GM23248 (cell line): Measurements from ENCODE around the gene SUN2. TPM values are rescaled to one million over a fixed set of nuclear protein-coding genes. Genes with fewer than 3 reads are reported as not detected.

Source experiments
- DNase-seq: peaks from one replicate; pipeline ENCODE4 v3.0.0-alpha.2; 2015
- H2AFZ ChIP-seq: fragments of 200-600 bp; sonication (generic); 2 replicates; pipeline ENCODE4 v1.6.1; 2016; ENCODE audit warnings: antibody characterized with exemption
- H3F3A ChIP-seq: fragments of 200-600 bp; sonication (generic); 2 replicates; pipeline ENCODE4 v1.6.1; 2016; ENCODE audit warnings: mild to moderate bottlenecking, antibody characterized with exemption, mixed run types; ENCODE audit not compliant: insufficient read depth
- H3K27ac ChIP-seq: fragments of 200-600 bp; sonication (generic); 2 replicates; pipeline ENCODE4 v1.5.1; 2016; ENCODE audit warnings: mild to moderate bottlenecking
- H3K27me3 ChIP-seq: fragments of 200-600 bp; sonication (generic); replicated peaks from 2 replicates; pipeline ENCODE4 v1.6.1; 2016; ENCODE audit warnings: mild to moderate bottlenecking; ENCODE audit not compliant: insufficient read depth
- H3K36me3 ChIP-seq: fragments of 200-600 bp; sonication (generic); 2 replicates; pipeline ENCODE4 v1.6.1; 2016; ENCODE audit warnings: low read depth, mild to moderate bottlenecking
- H3K4me1 ChIP-seq: fragments of 200-600 bp; sonication (generic); 2 replicates; pipeline ENCODE4 v1.6.1; 2016; ENCODE audit warnings: mild to moderate bottlenecking; ENCODE audit not compliant: insufficient read depth
- H3K4me2 ChIP-seq: fragments of 200-600 bp; sonication (generic); one replicate; pipeline ENCODE4 v1.6.1; 2016; ENCODE audit warnings: mild to moderate bottlenecking; ENCODE audit not compliant: unreplicated experiment
- H3K4me3 ChIP-seq: fragments of 200-600 bp; sonication (generic); 2 replicates; pipeline ENCODE4 v1.5.1; 2016; ENCODE audit warnings: mild to moderate bottlenecking
- H3K79me2 ChIP-seq: fragments of 200-600 bp; sonication (generic); 2 replicates; pipeline ENCODE4 v1.6.1; 2016; ENCODE audit warnings: mild to moderate bottlenecking; ENCODE audit not compliant: insufficient read depth
- H3K9ac ChIP-seq: fragments of 200-600 bp; sonication (generic); 2 replicates; pipeline ENCODE4 v1.6.1; 2016; ENCODE audit warnings: mild to moderate bottlenecking
- H3K9me2 ChIP-seq: fragments of 200-600 bp; sonication (generic); 2 replicates; pipeline ENCODE4 v1.6.1; 2016; ENCODE audit warnings: mixed run types, mild to moderate bottlenecking, moderate library complexity; ENCODE audit not compliant: insufficient read depth
- H3K9me3 ChIP-seq: fragments of 200-600 bp; sonication (generic); one replicate; pipeline ENCODE4 v1.6.1; 2017; ENCODE audit warnings: low read depth
- H4K20me1 ChIP-seq: fragments of 200-600 bp; sonication (generic); 2 replicates; pipeline ENCODE4 v1.6.0; 2016; ENCODE audit not compliant: insufficient read depth
- EZH2 ChIP-seq: fragments of 200-600 bp; sonication (generic); IDR thresholded peaks from 2 replicates; pipeline ENCODE4 v1.6.1; 2018; ENCODE audit warnings: antibody characterized with exemption, mild to moderate bottlenecking; ENCODE audit not compliant: insufficient read depth, poor library complexity, severe bottlenecking
- EZH2phosphoT487 ChIP-seq: fragments of 200-600 bp; sonication (generic); IDR thresholded peaks from 2 replicates; pipeline ENCODE4 v1.6.1; 2018; ENCODE audit warnings: antibody characterized with exemption, moderate library complexity, mild to moderate bottlenecking, low read depth; ENCODE audit not compliant: insufficient read depth
- WGBS, 2 experiments: methylation state at CpG; one replicate each; pipeline ENCODE4 v1.1.6; 2015 to 2017; ENCODE audit warnings: low lambda C conversion rate in 2 of 2, low coverage in 1 of 2; ENCODE audit errors: missing lambda C conversion rate in 2 of 2; 5-methylcytosine and 5-hydroxymethylcytosine counted together
- in situ Hi-C: fragments of 300-500 bp; cut with MboI; formaldehyde crosslinking; loops from 2 replicates; pipeline ENCODE4 v1.15.0; 2020
- polyA plus RNA-seq: library from polyadenylated mRNA; unstranded; fragments of >200 nt; fragmentation: Nextera tagmentation; extraction: Ambion mirVana; gene quantifications from 2 replicates; pipeline ENCODE4 v1.2.1, GENCODE V29; 2016
- small RNA-seq: library from RNA; depleted of rRNA; stranded (forward); fragments of <200 nt; gene quantifications from one replicate; pipeline ENCODE3, GENCODE V24; 2014; ENCODE audit warnings: low read depth, low replicate concordance
- total RNA-seq: library from RNA; depleted of rRNA; stranded (reverse); fragments of >200 nt; shearing (Covaris generic); gene quantifications from 2 replicates; pipeline ENCODE4 v1.2.3, GENCODE V29; 2014; rRNA removed

The SUN2 gene
- total and polyA plus RNA-seq, 2 experiments from 2014 or later, result 47.9 to 146 TPM

- in situ Hi-C loops, result no loop called here
Measured at GRCh38 chr22:38694049-38694448, 61.7 kb downstream of the SUN2 start.

GRCh38 chr22:38689651-38690050 is 66.1 kb downstream of the SUN2 start:
- Histone ChIP-seq H3K9me2 (no peaks in the 10 kb centered on the region), H4K20me1 (no peaks in the 10 kb centered on the region), H3K36me3 (peaks cover 56% of the 10 kb centered on the region), H3K4me3 (no peak overlapping the region), H3K4me2 (no peak overlapping the region), H3K9ac (no peak overlapping the region), H3F3A (0 out of 2 replicates have a peak, but pooled peaks cover 12% of the 10 kb centered on the region), H3K9me3 (no peaks in the 10 kb centered on the region), H3K27ac (no peak overlapping the region), H3K27me3 (no peaks in the 10 kb centered on the region), H3K4me1 (no peaks in the 10 kb centered on the region), H2AFZ (no peak overlapping the region), H3K79me2 (peaks cover 77% of the 10 kb centered on the region)
- in situ Hi-C loops, result no loop called here
- no peak for TF ChIP-seq EZH2
- no peak for TF ChIP-seq EZH2phosphoT487
- 48 to 57% methylated on average over 1 of the region's 1 CpG for WGBS, 2 experiments
- no peak for DNase-seq

More at GRCh38 chr22:38694049-38694448, 61.7 kb downstream of the SUN2 start:
- Histone ChIP-seq H3K9me3 (no peaks in the 10 kb centered on the region), H3K4me2 (no peak overlapping the region), H3K27me3 (no peaks in the 10 kb centered on the region), H3K79me2 (peaks cover 96% of the 10 kb centered on the region), H3F3A (peaks cover 36% of the 10 kb centered on the region), H2AFZ (no peak overlapping the region), H3K9me2 (no peaks in the 10 kb centered on the region), H4K20me1 (no peaks in the 10 kb centered on the region), H3K27ac (no peak overlapping the region), H3K36me3 (peaks cover 20% of the 10 kb centered on the region; the same call in 1 of the 2 replicates), H3K4me1 (peaks cover 36% of the 10 kb centered on the region), H3K4me3 (no peak overlapping the region), H3K9ac (no peak overlapping the region)
- TF ChIP-seq EZH2phosphoT487 (no peak), EZH2 (no peak)
- WGBS, 2 experiments, result 82 to 85% methylated on average over 2 of the region's 2 CpGs
- DNase-seq, result peak; percentile 4

GRCh38 chr22:38685761-38686160 is 70.0 kb downstream of the SUN2 start:
- H3K36me3 ChIP-seq, result peaks cover 49% of the 10 kb centered on the region
- peaks cover 4% of the 10 kb centered on the region; the same call in 1 of the 2 replicates for H3K4me1 ChIP-seq
- TF ChIP-seq EZH2 (no peak), EZH2phosphoT487 (no peak)
- H3K27me3 ChIP-seq, result no peaks in the 10 kb centered on the region
- in situ Hi-C loops, result no loop called here
- no peak overlapping the region for H2AFZ ChIP-seq
- no peak overlapping the region for H3K9ac ChIP-seq
- no peaks in the 10 kb centered on the region for H4K20me1 ChIP-seq
- 100% methylated on average over 1 of the region's 1 CpG for WGBS, 2 experiments
- peaks cover 18% of the 10 kb centered on the region; the same call in 1 of the 2 replicates for H3F3A ChIP-seq
- no peaks in the 10 kb centered on the region for H3K9me3 ChIP-seq
- peaks cover 65% of the 10 kb centered on the region for H3K79me2 ChIP-seq
- H3K4me2 ChIP-seq, result no peak overlapping the region
- H3K4me3 ChIP-seq, result no peak overlapping the region
- H3K27ac ChIP-seq, result no peak overlapping the region
- no peaks in the 10 kb centered on the region for H3K9me2 ChIP-seq
- no peak for DNase-seq

GRCh38 chr22:38684895-38685294 is 70.9 kb downstream of the SUN2 start:
- no peak for TF ChIP-seq EZH2phosphoT487
- TF ChIP-seq EZH2, result no peak
- Histone ChIP-seq H2AFZ (no peak overlapping the region), H3K36me3 (peaks cover 44% of the 10 kb centered on the region), H3K4me3 (no peak overlapping the region), H3K79me2 (peaks cover 61% of the 10 kb centered on the region), H3K9me3 (no peaks in the 10 kb centered on the region), H3K9me2 (no peaks in the 10 kb centered on the region), H3K27ac (no peak overlapping the region), H3K9ac (no peak overlapping the region), H4K20me1 (no peaks in the 10 kb centered on the region), H3K27me3 (no peaks in the 10 kb centered on the region), H3K4me2 (no peak overlapping the region), H3F3A (peaks cover 15% of the 10 kb centered on the region; the same call in 1 of the 2 replicates), H3K4me1 (peaks cover 4% of the 10 kb centered on the region; the same call in 1 of the 2 replicates)
- DNase-seq, result no peak
- WGBS, 2 experiments, result 89 to 95% methylated on average over 9 of the region's 9 CpGs
- in situ Hi-C loops, result no loop called here

Small RNA genes lying within 50 kb of the gene (small RNA-seq; reads per million reads assigned to genes)
- not detected for gene AL021707.8

Other genes with a start within 250 kb of the SUN2 start
- gene DDX17, start 249.7 kb downstream of the SUN2 start, total RNA-seq, result 312 and 370 TPM in 2 replicates
- 28.5 and 30.1 TPM in 2 replicates for gene DDX17, start 249.7 kb downstream of the SUN2 start, polyA plus RNA-seq
- gene DMC1, start 185.8 kb downstream of the SUN2 start, total RNA-seq, result 3.7 and 11.8 TPM in 2 replicates
- gene DMC1, start 185.8 kb downstream of the SUN2 start, polyA plus RNA-seq, result 1.4 and 2.7 TPM in 2 replicates
- gene FAM227A, start 99.6 kb downstream of the SUN2 start, total RNA-seq, result 0.13 and 2.1 TPM in 2 replicates
- 0.65 and 0.93 TPM in 2 replicates for gene FAM227A, start 99.6 kb downstream of the SUN2 start, polyA plus RNA-seq
- gene CBY1, start 99.4 kb downstream of the SUN2 start, total RNA-seq, result 16.2 and 24.5 TPM in 2 replicates
- gene CBY1, start 99.4 kb downstream of the SUN2 start, polyA plus RNA-seq, result 57.5 and 59.4 TPM in 2 replicates
- gene TOMM22, start 74.0 kb downstream of the SUN2 start, total RNA-seq, result 48.9 and 53.9 TPM in 2 replicates
- gene TOMM22, start 74.0 kb downstream of the SUN2 start, polyA plus RNA-seq, result 92.0 and 97.8 TPM in 2 replicates
- 47.0 and 51.2 TPM in 2 replicates for gene JOSD1, start 55.1 kb downstream of the SUN2 start, total RNA-seq
- 5.5 and 6.6 TPM in 2 replicates for gene JOSD1, start 55.1 kb downstream of the SUN2 start, polyA plus RNA-seq
- 20.1 and 26.9 TPM in 2 replicates for gene GTPBP1, start 50.1 kb downstream of the SUN2 start, total RNA-seq
- gene GTPBP1, start 50.1 kb downstream of the SUN2 start, polyA plus RNA-seq, result 9.7 and 10.0 TPM in 2 replicates
- 11.6 and 18.9 TPM in 2 replicates for gene DNAL4, start 38.1 kb upstream of the SUN2 start, total RNA-seq
- gene DNAL4, start 38.1 kb upstream of the SUN2 start, polyA plus RNA-seq, result 14.2 and 16.7 TPM in 2 replicates
- gene NPTXR, start 88.0 kb upstream of the SUN2 start, total RNA-seq, result 2.7 and 4.2 TPM in 2 replicates
- gene NPTXR, start 88.0 kb upstream of the SUN2 start, polyA plus RNA-seq, result 0.99 TPM in 2 replicates
- 52.1 and 52.7 TPM in 2 replicates for gene CBX6, start 116.2 kb upstream of the SUN2 start, total RNA-seq
- 51.9 and 55.8 TPM in 2 replicates for gene CBX6, start 116.2 kb upstream of the SUN2 start, polyA plus RNA-seq
- gene APOBEC3A, start 201.6 kb upstream of the SUN2 start, total RNA-seq, result not detected in 2 replicates
- gene APOBEC3A, start 201.6 kb upstream of the SUN2 start, polyA plus RNA-seq, result not detected in 2 replicates
- gene APOBEC3B, start 226.3 kb upstream of the SUN2 start, total RNA-seq, result 2.3 and 4.1 TPM in 2 replicates
- 10.6 and 11.9 TPM in 2 replicates for gene APOBEC3B, start 226.3 kb upstream of the SUN2 start, polyA plus RNA-seq